Calu3 (cell line): Measurements from ENCODE around the gene DAD1. TPM values are rescaled to one million over a fixed set of nuclear protein-coding genes. Genes with fewer than 3 reads are reported as not detected.

Experiments used
- BruUV-seq: library from RNA; stranded (reverse); fragments of 400-500 nt; replicated peaks from 2 replicates; lab custom pipeline; 2021; lab: Mats Ljungman, UMichigan
- CTCF ChIA-PET: fragments of 300-600 bp; sonication (Branson Sonifier 250); formaldehyde crosslinking; loops from one replicate; lab custom pipeline; 2022; ENCODE audit warnings: antibody characterized with exemption; lab: Charles Lee
- DNase-seq: peaks from one replicate; pipeline ENCODE4 v3.0.0; 2022
- H3K27ac Mint-ChIP-seq: one replicate; pipeline ENCODE4 v1.8.0; 2022; ENCODE audit warnings: mixed read lengths; ENCODE audit not compliant: unreplicated experiment
- H3K27me3 Mint-ChIP-seq: one replicate; pipeline ENCODE4 v1.8.0; 2022; ENCODE audit warnings: mixed read lengths; ENCODE audit not compliant: unreplicated experiment
- H3K36me3 Mint-ChIP-seq: one replicate; pipeline ENCODE4 v1.8.0; 2022; ENCODE audit warnings: mild to moderate bottlenecking, moderate library complexity, mixed read lengths; ENCODE audit not compliant: insufficient read depth, unreplicated experiment
- H3K4me1 Mint-ChIP-seq: one replicate; pipeline ENCODE4 v1.8.0; 2022; ENCODE audit warnings: mild to moderate bottlenecking, low read depth, mixed read lengths; ENCODE audit not compliant: unreplicated experiment
- H3K4me3 Mint-ChIP-seq: one replicate; pipeline ENCODE4 v1.8.0; 2022; ENCODE audit warnings: mild to moderate bottlenecking, low read depth, moderate library complexity, mixed read lengths; ENCODE audit not compliant: unreplicated experiment
- H3K9me3 Mint-ChIP-seq: one replicate; pipeline ENCODE4 v1.8.0; 2022; ENCODE audit warnings: low read depth, mixed read lengths; ENCODE audit not compliant: unreplicated experiment
- intact Hi-C: fragments of 100-400 bp; cut with micrococcal nuclease; formaldehyde crosslinking; loops from one replicate; pipeline ENCODE4 v1.10.0; 2022; ENCODE audit not compliant: unreplicated experiment
- total RNA-seq: library from RNA; stranded (reverse); gene quantifications from 2 replicates; pipeline ENCODE4 v1.2.3, GENCODE V29; 2022
- TF ChIP-seq, protein P1 (sequence below): fragments of 200-600 bp; IDR thresholded peaks from one replicate; pipeline ENCODE4 v1.8.0; 2022; ENCODE audit warnings: antibody characterized with exemption; ENCODE audit not compliant: unreplicated experiment

Gene DAD1
- total RNA-seq, 1 experiment from 2014 or later, result 197 TPM

GRCh38 chr14:22547948-22548750, 40.9 kb downstream of the DAD1 start:
- H3K36me3 Mint-ChIP-seq, result no peaks in the 10 kb centered on the region
- intact Hi-C loops, result no loop called here
- no peak for DNase-seq
- peaks cover 15% of the 10 kb centered on the region for H3K4me1 Mint-ChIP-seq
- no peaks in the 10 kb centered on the region for H3K9me3 Mint-ChIP-seq
- H3K27ac Mint-ChIP-seq, result no peak overlapping the region
- H3K4me3 Mint-ChIP-seq, result no peak overlapping the region
- CTCF ChIA-PET, result no interaction called here
- BruUV-seq, result no TSS peak
- TF ChIP-seq, protein P1, sequence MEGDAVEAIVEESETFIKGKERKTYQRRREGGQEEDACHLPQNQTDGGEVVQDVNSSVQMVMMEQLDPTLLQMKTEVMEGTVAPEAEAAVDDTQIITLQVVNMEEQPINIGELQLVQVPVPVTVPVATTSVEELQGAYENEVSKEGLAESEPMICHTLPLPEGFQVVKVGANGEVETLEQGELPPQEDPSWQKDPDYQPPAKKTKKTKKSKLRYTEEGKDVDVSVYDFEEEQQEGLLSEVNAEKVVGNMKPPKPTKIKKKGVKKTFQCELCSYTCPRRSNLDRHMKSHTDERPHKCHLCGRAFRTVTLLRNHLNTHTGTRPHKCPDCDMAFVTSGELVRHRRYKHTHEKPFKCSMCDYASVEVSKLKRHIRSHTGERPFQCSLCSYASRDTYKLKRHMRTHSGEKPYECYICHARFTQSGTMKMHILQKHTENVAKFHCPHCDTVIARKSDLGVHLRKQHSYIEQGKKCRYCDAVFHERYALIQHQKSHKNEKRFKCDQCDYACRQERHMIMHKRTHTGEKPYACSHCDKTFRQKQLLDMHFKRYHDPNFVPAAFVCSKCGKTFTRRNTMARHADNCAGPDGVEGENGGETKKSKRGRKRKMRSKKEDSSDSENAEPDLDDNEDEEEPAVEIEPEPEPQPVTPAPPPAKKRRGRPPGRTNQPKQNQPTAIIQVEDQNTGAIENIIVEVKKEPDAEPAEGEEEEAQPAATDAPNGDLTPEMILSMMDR, result no peak
- H3K27me3 Mint-ChIP-seq, result no peaks in the 10 kb centered on the region

DNA sequence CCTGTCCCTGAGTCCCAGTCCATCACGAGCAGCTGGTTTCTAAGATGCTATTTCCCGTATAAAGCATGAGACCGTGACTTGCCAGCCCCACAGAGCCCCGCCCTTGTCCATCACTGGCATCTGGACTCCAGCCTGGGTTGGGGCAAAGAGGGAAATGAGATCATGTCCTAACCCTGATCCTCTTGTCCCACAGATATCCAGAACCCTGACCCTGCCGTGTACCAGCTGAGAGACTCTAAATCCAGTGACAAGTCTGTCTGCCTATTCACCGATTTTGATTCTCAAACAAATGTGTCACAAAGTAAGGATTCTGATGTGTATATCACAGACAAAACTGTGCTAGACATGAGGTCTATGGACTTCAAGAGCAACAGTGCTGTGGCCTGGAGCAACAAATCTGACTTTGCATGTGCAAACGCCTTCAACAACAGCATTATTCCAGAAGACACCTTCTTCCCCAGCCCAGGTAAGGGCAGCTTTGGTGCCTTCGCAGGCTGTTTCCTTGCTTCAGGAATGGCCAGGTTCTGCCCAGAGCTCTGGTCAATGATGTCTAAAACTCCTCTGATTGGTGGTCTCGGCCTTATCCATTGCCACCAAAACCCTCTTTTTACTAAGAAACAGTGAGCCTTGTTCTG, 41.6 kb downstream of the DAD1 start:
- intact Hi-C loops, result no loop called here
- TF ChIP-seq, protein P1, result no peak
- H3K27ac Mint-ChIP-seq, result no peak overlapping the region
- H3K4me3 Mint-ChIP-seq, result no peak overlapping the region
- H3K4me1 Mint-ChIP-seq, result peaks cover 15% of the 10 kb centered on the region
- H3K27me3 Mint-ChIP-seq, result no peaks in the 10 kb centered on the region
- CTCF ChIA-PET, result no interaction called here
- H3K36me3 Mint-ChIP-seq, result no peaks in the 10 kb centered on the region
- H3K9me3 Mint-ChIP-seq, result no peaks in the 10 kb centered on the region
- no TSS peak for BruUV-seq
- no peak for DNase-seq

- H3K4me1 Mint-ChIP-seq, result peaks cover 15% of the 10 kb centered on the region
- H3K36me3 Mint-ChIP-seq, result no peaks in the 10 kb centered on the region
- TF ChIP-seq, protein P1, result no peak
- no peaks in the 10 kb centered on the region for H3K27me3 Mint-ChIP-seq
- no peaks in the 10 kb centered on the region for H3K9me3 Mint-ChIP-seq
- no peak overlapping the region for H3K4me3 Mint-ChIP-seq
- no TSS peak for BruUV-seq
- CTCF ChIA-PET, result no interaction called here
- intact Hi-C loops, result no loop called here
- no peak for DNase-seq
- no peak overlapping the region for H3K27ac Mint-ChIP-seq
Observed at GRCh38 chr14:22546722-22547071, 42.3 kb downstream of the DAD1 start.

DNA sequence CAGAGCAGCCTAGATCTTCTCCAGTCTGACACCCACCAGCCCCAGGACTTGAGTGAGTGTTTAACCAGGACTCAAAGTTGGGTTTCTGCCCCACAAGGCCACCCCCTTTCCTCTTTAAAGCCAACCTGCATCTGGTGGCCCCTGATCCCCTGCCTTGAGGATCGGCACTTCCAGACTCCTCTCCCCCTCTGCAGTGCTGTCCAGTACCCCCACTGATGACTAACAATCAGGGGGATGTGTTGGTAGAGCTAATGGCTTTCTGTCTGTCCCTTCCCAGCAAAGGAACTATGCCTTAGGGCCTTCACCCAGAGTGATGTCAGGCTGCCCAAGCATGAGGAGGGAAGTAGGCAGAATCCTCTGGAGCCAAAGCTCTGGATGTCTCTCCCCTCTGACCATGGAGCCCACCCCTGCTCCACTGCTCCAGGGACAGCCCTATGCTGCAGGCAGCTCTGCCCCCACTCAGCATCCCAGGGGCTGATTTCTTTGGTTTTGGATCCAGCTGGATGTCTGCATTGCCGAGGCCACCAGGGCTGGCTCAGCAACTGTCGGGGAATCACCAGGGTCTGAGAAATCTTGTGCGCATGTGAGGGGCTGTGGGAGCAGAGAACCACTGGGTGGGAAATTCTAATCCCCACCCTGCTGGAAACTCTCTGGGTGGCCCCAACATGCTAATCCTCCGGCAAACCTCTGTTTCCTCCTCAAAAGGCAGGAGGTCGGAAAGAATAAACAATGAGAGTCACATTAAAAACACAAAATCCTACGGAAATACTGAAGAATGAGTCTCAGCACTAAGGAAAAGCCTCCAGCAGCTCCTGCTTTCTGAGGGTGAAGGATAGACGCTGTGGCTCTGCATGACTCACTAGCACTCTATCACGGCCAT, 42.9 kb downstream of the DAD1 start:
- BruUV-seq, result no TSS peak
- no peaks in the 10 kb centered on the region for H3K9me3 Mint-ChIP-seq
- TF ChIP-seq, protein P1, result no peak
- H3K4me3 Mint-ChIP-seq, result no peak overlapping the region
- H3K27ac Mint-ChIP-seq, result no peak overlapping the region
- intact Hi-C loops, result no loop called here
- peaks cover 15% of the 10 kb centered on the region for H3K4me1 Mint-ChIP-seq
- H3K27me3 Mint-ChIP-seq, result no peaks in the 10 kb centered on the region
- H3K36me3 Mint-ChIP-seq, result no peaks in the 10 kb centered on the region
- no peak for DNase-seq
- CTCF ChIA-PET, result no interaction called here
